ENCODE measurements around the gene VOPP1.
A peak's percentile ranks its signal among the peaks of the same experiment; 100 is the strongest.

The VOPP1 gene

DNA sequence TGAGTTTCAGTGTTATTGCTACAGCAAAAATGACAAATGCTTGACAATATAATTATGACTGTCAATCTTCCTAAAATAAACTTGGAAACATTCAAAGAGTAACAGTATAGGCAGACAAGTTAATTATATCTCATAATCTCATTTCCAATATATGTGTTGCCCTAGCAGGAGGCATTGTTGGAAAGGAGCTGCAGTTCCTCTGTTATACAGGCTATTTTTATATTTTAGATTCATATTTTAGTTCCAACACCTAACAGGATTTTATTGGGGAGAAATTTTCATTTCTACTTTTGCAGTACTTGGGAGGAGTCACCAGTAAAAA is 19.3 kb downstream of the VOPP1 start:
- DNase-seq = no peak

- no peak for DNase-seq
Measured at GRCh38 chr7:55552320-55553023, 19.8 kb downstream of the VOPP1 start.

GRCh38 chr7:55550841-55551537 is 21.3 kb downstream of the VOPP1 start:
- DNase-seq = no peak

- no peak for DNase-seq
Measured at GRCh38 chr7:55550010-55550663, 22.2 kb downstream of the VOPP1 start.

DNA sequence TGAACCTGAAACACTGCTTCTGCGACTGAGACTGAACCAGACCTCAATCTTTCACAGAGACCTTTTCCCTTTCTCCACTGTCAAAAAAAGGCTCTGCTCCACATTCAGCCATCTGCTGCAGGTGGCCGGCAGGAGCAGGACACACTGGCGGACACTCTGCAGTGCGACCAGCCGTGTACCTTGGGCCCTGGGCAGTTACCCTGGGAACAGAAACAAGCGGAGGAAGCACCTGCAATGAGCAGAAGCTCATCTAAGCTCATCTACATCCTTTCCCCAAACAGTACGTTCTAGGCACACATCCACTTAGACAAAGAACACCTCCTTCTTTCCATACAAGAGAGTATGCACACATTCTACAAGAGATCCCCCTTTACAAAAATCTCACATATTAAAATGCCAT is 22.8 kb downstream of the VOPP1 start:
- no peak for DNase-seq

- no peak for DNase-seq
Measured at GRCh38 chr7:55548295-55548731, 24.0 kb downstream of the VOPP1 start.

GRCh38 chr7:55546814-55547213 is 25.5 kb downstream of the VOPP1 start:
- peak; percentile 73 for DNase-seq

GRCh38 chr7:55545496-55545895 is 26.8 kb downstream of the VOPP1 start:
- no peak for DNase-seq

DNA sequence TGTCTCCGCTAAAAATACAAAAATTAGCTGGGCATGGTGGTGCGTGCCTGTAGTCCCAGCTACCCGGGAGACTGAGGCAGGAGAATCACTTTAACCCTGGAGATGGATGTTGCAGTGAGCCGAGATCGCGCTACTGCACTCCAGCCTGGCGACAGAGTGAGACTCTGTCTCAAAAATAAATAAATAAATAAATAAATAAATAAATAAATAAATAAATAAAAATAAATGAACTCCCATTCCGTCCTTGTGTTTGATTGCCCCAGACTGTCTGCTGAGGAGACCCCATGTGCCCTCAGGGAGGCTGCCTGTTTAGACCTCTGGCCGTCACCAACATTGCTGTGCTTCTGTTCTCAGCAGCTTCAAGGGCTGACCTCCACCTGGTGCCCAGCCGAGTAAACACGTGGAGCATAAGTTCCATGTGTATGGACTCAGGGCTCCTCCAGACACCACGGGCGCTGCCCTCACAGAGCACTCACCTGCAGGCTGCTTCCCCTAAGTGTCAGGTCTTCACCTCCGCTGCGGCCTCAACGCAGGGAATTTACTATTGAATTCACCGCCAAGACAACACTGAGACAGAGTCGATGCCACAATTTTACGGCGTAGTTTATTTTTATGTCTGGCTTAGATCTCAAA is 32.0 kb downstream of the VOPP1 start:
- no peak for DNase-seq

DNA sequence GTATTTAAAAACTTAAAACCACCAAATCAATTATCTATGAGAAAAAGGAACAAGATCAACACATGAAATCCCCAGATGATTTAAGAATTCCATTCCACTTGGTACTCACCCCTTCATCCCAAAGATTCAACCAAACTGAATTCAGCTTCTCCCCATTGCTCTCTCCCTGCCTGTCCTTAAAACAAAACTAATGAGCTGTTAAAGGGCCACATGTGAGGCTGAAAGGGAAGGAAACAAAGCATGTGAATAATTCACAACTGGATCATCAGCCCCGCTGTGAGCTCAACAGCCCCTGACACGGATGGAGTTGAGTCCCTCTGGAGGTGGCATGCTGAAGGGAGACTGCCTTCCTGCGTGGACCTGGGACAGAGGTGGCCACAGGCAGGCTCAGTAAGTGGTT is 32.9 kb downstream of the VOPP1 start:
- DNase-seq = no peak

- DNase-seq = no peak
Measured at GRCh38 chr7:55538538-55538937, 33.8 kb downstream of the VOPP1 start.

- DNase-seq = no peak
Measured at GRCh38 chr7:55537458-55537990, 34.8 kb downstream of the VOPP1 start.

DNA sequence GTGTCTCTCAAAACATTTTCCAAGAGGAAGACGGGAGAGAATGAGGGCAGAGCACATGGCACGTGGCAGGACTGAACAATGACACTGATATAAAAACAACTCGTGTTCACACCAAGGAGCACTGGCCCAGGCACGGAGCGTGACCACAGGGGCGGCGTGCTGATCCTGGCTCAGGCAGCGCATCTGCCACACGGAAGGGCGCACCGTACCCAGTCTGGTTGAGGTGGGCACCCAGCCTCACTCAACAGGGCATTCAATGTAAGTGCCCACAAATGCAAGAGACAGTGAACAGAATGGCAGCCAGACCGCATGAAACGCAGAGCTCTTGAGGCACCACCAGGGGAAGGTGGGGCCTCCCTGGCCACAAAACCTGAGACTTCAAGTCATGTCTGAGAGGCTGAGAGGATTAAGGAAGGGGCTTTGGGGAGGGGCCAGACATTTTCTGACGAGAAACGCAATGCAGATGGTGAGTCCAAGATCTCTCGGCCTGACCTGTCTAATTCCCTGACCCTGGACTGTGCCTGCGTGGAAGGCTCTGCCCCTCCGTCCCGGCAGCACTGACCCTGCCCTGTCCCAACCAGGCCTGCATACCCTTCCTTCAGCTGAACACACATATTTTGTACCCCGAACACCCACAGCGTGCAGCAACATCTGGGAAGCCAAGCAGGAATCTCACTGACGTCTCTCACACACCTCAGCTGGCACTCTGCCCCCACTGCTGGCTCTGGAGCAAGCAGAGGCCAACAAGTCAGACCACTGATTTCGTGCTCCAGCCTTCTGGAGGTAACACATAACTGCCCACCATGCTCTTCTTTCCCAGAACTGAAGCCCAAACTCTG is 35.5 kb downstream of the VOPP1 start:
- DNase-seq = no peak

GRCh38 chr7:55535617-55536016 is 36.7 kb downstream of the VOPP1 start:
- no peak for DNase-seq

- DNase-seq = no peak
Measured at GRCh38 chr7:55534916-55535590, 37.2 kb downstream of the VOPP1 start.

DNA sequence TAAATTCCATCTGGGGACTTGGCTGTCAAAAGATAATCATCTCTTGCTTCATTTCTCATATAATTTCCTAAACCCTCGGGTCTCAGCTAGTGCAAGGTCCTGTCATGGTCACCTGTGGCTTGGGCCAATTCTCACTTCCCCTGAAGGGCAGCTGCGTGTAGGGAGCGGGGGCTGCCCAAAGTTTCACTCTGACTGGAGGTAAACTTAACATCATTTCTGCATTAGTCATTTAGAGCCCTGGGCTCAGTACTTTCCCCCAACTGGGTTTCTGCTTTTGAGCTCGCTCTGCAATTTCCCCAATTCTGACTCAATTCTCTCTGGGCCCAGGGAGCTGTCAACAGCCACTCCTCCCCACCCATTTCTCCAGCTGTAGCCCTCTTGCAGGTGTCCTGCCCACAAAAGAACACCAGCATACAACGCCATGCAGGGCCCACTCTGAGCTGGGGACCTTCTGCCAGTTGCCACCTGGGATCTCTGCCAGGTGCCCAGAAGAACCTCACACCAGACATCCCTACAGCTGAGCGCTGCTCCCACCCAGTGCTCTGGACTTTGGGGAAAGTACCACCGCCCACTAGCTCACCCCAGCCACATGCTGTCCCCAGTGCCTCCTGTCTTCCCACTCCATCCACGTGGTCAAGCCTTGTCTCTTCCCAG is 37.9 kb downstream of the VOPP1 start:
- peak; percentile 97 for DNase-seq

- DNase-seq = peak; percentile 71
Measured at GRCh38 chr7:55533729-55534080, 38.6 kb downstream of the VOPP1 start.

DNA sequence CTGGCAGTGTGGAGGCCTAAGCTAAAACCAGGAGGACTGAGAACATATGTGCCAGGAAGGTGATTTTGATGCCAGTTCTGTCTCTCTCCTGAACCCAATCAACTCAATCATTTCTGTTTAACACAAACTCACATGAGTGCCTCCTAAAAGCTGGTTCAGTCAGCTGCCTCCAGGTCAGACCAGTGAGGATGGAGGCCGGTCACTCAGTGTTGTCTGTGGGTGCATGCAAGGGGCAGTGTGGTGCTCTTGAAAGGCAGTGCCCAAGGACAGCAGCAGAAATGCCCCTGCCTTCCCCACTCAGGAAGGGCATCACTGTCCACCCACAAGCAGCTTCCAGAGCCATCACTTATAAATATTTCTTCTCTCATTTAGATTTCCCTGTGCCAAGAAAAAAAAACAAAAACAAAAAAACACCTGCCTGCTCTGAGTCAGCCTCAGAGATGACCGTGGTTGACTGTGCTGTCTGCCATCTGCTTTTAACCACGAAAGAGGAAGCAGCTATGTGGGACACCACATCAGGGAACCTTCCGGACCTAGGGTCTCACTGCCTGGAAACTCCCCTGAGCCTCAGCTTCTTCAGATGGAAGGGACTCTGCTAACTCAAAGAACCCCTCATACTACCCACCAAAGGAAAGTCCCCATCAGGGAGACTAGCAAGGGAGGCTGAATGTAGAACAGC is 39.1 kb downstream of the VOPP1 start:
- peak; percentile 92 for DNase-seq

DNA sequence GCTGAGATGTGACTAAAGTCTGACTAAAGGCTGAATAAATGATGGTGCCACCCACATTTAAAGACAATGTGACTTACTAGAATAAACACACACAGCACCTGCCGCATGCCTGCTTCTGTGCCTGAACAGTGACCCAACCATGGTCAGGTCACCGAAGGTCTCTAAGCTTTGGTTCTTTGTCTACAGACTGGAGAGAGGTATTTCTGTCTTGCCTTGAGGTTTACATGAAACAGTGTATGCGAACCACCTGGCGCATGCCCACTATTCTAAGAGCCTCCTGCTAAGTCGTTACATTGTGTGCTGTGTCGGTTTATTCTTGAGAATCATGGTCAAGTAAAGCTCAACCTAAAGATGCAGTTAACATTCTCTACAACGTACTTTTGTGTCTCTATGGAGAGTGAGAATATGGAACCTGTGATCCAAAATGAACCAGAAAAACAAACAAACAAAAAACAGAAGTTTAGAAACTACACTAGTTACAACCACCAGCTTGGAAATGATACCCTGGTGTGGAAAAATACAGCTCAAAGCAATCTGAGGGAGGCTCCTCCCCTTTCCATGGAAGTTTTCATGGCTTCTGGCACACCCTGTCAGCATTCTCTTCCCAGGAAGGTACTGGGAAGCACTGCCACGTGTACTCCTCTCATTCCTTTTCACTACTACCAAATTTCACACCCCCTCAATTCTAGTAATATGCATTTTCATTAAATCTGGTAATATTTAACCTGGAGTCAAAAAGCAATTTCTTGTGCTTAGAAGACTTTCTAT is 40.0 kb downstream of the VOPP1 start:
- no peak for DNase-seq

GRCh38 chr7:55531536-55531935 is 40.8 kb downstream of the VOPP1 start:
- no peak for DNase-seq

Data from activated CD4-positive, alpha-beta T cell treated with anti-CD3 and anti-CD28 coated beads, Interleukin-2, amount 50 U/mL, for 16 hours (primary cell).